Trophoblast cell (in vitro differentiated cells and primary cell): Measurements from ENCODE around the gene TACSTD2.

Experiments used
- DNase-seq, 2 donors: peaks; one replicate each; pipeline ENCODE4 v3.0.0-alpha.2; 2016
- H2AFZ ChIP-seq: 2 replicates; pipeline ENCODE4 v1.6.1; 2013; ENCODE audit warnings: low read length, moderate library complexity, mild to moderate bottlenecking; ENCODE audit not compliant: insufficient read depth, poor library complexity
- H2AK5ac ChIP-seq: 2 replicates; pipeline ENCODE4 v1.6.1; 2013; ENCODE audit warnings: mild to moderate bottlenecking, low read length
- H2BK120ac ChIP-seq: 2 replicates; pipeline ENCODE4 v1.6.1; 2013; ENCODE audit warnings: low read length, mild to moderate bottlenecking, moderate library complexity; ENCODE audit not compliant: insufficient read depth, poor library complexity
- H2BK12ac ChIP-seq: 2 replicates; pipeline ENCODE4 v1.6.1; 2013; ENCODE audit warnings: mild to moderate bottlenecking, low read length, moderate library complexity
- H2BK5ac ChIP-seq: 2 replicates; pipeline ENCODE4 v1.6.1; 2013; ENCODE audit warnings: low read length, low read depth, moderate library complexity, mild to moderate bottlenecking; ENCODE audit not compliant: poor library complexity
- H3K14ac ChIP-seq: 2 replicates; pipeline ENCODE4 v1.6.1; 2013; ENCODE audit warnings: mild to moderate bottlenecking, low read length
- H3K18ac ChIP-seq: 2 replicates; pipeline ENCODE4 v1.6.1; 2013; ENCODE audit warnings: mild to moderate bottlenecking, low read length
- H3K23ac ChIP-seq: 2 replicates; pipeline ENCODE4 v1.6.1; 2013; ENCODE audit warnings: low read length
- H3K27ac ChIP-seq: 2 replicates; pipeline ENCODE4 v1.5.1; 2013; ENCODE audit warnings: low read depth, mild to moderate bottlenecking, inconsistent platforms, low read length, moderate library complexity
- H3K27me3 ChIP-seq: 2 replicates; pipeline ENCODE4 v1.6.1; 2013; ENCODE audit warnings: inconsistent platforms, mild to moderate bottlenecking, low read length, moderate library complexity; ENCODE audit not compliant: insufficient read depth
- H3K36me3 ChIP-seq, 2 experiments: 1 replicate in 1 of 2; 2 replicates in 1 of 2; pipeline ENCODE4 v1.6.1; 2013; ENCODE audit warnings: low read length in 2 of 2, mild to moderate bottlenecking in 2 of 2, moderate library complexity in 1 of 2; ENCODE audit not compliant: insufficient read depth in 2 of 2, control insufficient read depth in 1 of 2
- H3K4ac ChIP-seq: 2 replicates; pipeline ENCODE4 v1.6.1; 2013; ENCODE audit warnings: low read depth, mild to moderate bottlenecking, low read length, moderate library complexity
- H3K4me1 ChIP-seq, 2 experiments: 1 replicate in 1 of 2; 2 replicates in 1 of 2; pipeline ENCODE4 v1.6.1; 2013; ENCODE audit warnings: low read length in 2 of 2, mild to moderate bottlenecking in 2 of 2, moderate library complexity in 1 of 2; ENCODE audit not compliant: insufficient read depth in 2 of 2, control insufficient read depth in 1 of 2
- H3K4me2 ChIP-seq: 2 replicates; pipeline ENCODE4 v1.6.1; 2013; ENCODE audit warnings: inconsistent platforms, mild to moderate bottlenecking, low read length, moderate library complexity
- H3K4me3 ChIP-seq: 2 replicates; pipeline ENCODE4 v1.5.1; 2013; ENCODE audit warnings: mild to moderate bottlenecking, low read depth, low read length, inconsistent platforms
- H3K79me1 ChIP-seq: one replicate; pipeline ENCODE4 v1.6.1; 2013; ENCODE audit warnings: low read length
- H3K79me2 ChIP-seq: 2 replicates; pipeline ENCODE4 v1.6.1; 2013; ENCODE audit warnings: low read length, mild to moderate bottlenecking; ENCODE audit not compliant: control insufficient read depth, insufficient read depth, poor library complexity
- H3K9ac ChIP-seq: 2 replicates; pipeline ENCODE4 v1.6.1; 2013; ENCODE audit warnings: mild to moderate bottlenecking, low read length
- H3K9me3 ChIP-seq: 2 replicates; pipeline ENCODE4 v1.6.1; 2013; ENCODE audit warnings: low read depth, mild to moderate bottlenecking, control low read depth, inconsistent platforms, low read length; ENCODE audit not compliant: insufficient read depth
- H4K12ac ChIP-seq: 2 replicates; pipeline ENCODE4 v1.6.1; 2013; ENCODE audit warnings: low read depth, mild to moderate bottlenecking, low read length, moderate library complexity
- H4K8ac ChIP-seq: 2 replicates; pipeline ENCODE4 v1.6.1; 2013; ENCODE audit warnings: low read depth, mild to moderate bottlenecking, low read length, moderate library complexity
- H4K91ac ChIP-seq: one replicate; pipeline ENCODE4 v1.6.1; 2013; ENCODE audit warnings: low read depth, mild to moderate bottlenecking, low read length, moderate library complexity
- WGBS: extraction: QIAGEN DNeasy Blood & Tissue Kit; methylation state at CpG from one replicate; pipeline ENCODE4 v1.1.7; 2013; ENCODE audit warnings: missing lambda C conversion rate; ENCODE audit not compliant: insufficient read length, insufficient coverage; ENCODE audit errors: extremely low coverage; 5-methylcytosine and 5-hydroxymethylcytosine counted together

Gene TACSTD2

DNA sequence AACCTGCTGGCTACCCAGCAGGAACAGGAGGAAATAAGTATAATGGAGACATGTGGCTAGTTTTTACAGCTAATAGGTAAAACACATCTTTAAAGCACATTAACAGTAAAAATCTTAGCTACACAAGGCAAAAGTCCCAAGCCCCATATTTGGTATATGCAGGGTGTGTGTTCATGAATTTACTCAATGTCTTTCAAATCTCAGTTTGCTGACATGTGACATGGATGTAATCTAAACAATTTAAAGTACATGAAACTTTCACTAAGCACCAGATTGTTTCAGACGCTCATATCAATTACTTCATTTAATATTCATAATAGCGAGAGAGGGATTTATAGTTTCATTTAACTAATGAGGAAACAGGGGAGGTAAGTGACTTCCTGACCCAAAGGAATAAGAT lies 3.9 kb downstream of the TACSTD2 start:
- H2AK5ac ChIP-seq, result no peak overlapping the region
- no peak overlapping the region for H4K8ac ChIP-seq
- H3K9ac ChIP-seq, result no peak overlapping the region
- H3K14ac ChIP-seq, result no peak overlapping the region
- H2BK5ac ChIP-seq, result no peak overlapping the region
- no peak overlapping the region for H3K18ac ChIP-seq
- H4K91ac ChIP-seq, result no peak overlapping the region
- peaks cover 5% of the 10 kb centered on the region for H3K9me3 ChIP-seq
- H3K4me1 ChIP-seq, result peaks cover 9 to 10% of the 10 kb centered on the region in 2 experiments
- H2AFZ ChIP-seq, result no peak overlapping the region
- no peak overlapping the region for H3K4ac ChIP-seq
- H4K12ac ChIP-seq, result no peak overlapping the region
- no peak for DNase-seq
- peaks cover 9% of the 10 kb centered on the region for H3K79me1 ChIP-seq
- no peaks in the 10 kb centered on the region for H3K27me3 ChIP-seq
- no CpG with 5 or more reads among the region's 2 CpGs for WGBS
- H3K4me3 ChIP-seq, result no peak overlapping the region
- no peak overlapping the region for H3K23ac ChIP-seq
- peaks cover 3% of the 10 kb centered on the region for H3K79me2 ChIP-seq
- H3K36me3 ChIP-seq, result no peaks in the 10 kb centered on the region
- no peak overlapping the region for H2BK120ac ChIP-seq
- no peak overlapping the region for H2BK12ac ChIP-seq
- H3K27ac ChIP-seq, result no peak overlapping the region
- no peak overlapping the region for H3K4me2 ChIP-seq

DNA sequence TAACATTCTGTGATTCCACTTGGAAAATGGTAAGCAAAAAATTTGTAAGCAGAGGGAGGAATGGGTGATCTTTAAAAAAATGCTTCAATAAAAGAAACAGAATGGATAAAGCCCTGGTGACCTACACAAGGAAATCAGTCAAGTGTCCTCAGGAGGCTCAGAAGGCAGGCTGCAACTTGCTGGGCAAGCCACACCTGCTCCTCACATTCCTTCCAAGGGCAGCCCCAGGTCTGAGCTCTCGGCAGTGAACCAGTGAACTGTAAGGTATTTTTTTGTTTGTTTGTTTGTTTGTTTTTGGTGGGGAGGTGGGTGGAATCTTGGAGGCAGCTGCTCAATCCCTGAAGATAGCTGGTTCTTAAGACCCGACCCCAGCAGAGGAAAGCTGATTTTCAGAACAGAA lies 4.4 kb downstream of the TACSTD2 start:
- no peaks in the 10 kb centered on the region for H3K36me3 ChIP-seq
- no CpG with 5 or more reads among the region's 2 CpGs for WGBS

DNA sequence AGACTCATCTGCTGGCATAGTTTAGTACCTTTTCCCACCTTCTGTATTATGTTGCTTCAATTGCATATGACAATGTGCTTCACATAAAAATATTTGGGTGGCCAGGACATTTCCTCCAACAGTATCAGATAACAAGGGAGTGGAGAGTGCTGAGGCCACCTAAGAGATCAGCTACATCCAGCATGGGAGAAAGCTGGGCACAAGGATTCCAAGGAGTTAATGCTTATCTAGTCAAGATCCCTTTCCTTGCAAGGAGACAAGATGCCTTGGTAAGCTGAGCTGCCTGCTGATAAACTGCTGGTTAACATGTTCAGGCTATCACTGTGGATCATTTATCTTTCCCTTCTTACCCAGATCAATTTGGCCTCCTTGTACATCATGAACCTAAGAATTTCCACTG lies 5.4 kb downstream of the TACSTD2 start:
- no peak overlapping the region for H2AK5ac ChIP-seq
- peaks cover 5 to 6% of the 10 kb centered on the region in 2 experiments for H3K4me1 ChIP-seq
- no peak overlapping the region for H4K91ac ChIP-seq
- no peak overlapping the region for H3K14ac ChIP-seq
- H3K79me1 ChIP-seq, result peaks cover 5% of the 10 kb centered on the region
- no peak overlapping the region for H4K8ac ChIP-seq
- no peak overlapping the region for H3K23ac ChIP-seq
- H3K9ac ChIP-seq, result no peak overlapping the region
- H3K27me3 ChIP-seq, result no peaks in the 10 kb centered on the region
- no peak overlapping the region for H3K27ac ChIP-seq
- no peaks in the 10 kb centered on the region for H3K79me2 ChIP-seq
- H3K4me3 ChIP-seq, result no peak overlapping the region
- peaks cover 4% of the 10 kb centered on the region for H3K9me3 ChIP-seq
- H3K18ac ChIP-seq, result no peak overlapping the region
- H2AFZ ChIP-seq, result no peak overlapping the region
- H2BK5ac ChIP-seq, result no peak overlapping the region
- no peak overlapping the region for H2BK120ac ChIP-seq
- no peak overlapping the region for H2BK12ac ChIP-seq
- H3K4ac ChIP-seq, result no peak overlapping the region
- H3K4me2 ChIP-seq, result no peak overlapping the region
- no peak overlapping the region for H4K12ac ChIP-seq
- no peak for DNase-seq
- H3K36me3 ChIP-seq, result no peaks in the 10 kb centered on the region

More for the DNA sequence above, 4.4 kb downstream of the TACSTD2 start:
- Histone ChIP-seq H2AK5ac (no peak overlapping the region), H4K91ac (no peak overlapping the region), H3K27ac (no peak overlapping the region), H3K79me1 (peaks cover 9% of the 10 kb centered on the region), H3K4me2 (no peak overlapping the region), H3K4me1 (peaks cover 9 to 10% of the 10 kb centered on the region in 2 experiments), H3K4me3 (no peak overlapping the region), H2BK12ac (no peak overlapping the region), H3K23ac (no peak overlapping the region), H3K18ac (no peak overlapping the region), H4K12ac (no peak overlapping the region), H2AFZ (no peak overlapping the region), H3K4ac (no peak overlapping the region), H4K8ac (no peak overlapping the region), H3K9ac (no peak overlapping the region), H3K27me3 (no peaks in the 10 kb centered on the region), H3K14ac (no peak overlapping the region), H2BK5ac (no peak overlapping the region), H3K9me3 (peaks cover 5% of the 10 kb centered on the region), H3K79me2 (peaks cover 3% of the 10 kb centered on the region), H2BK120ac (no peak overlapping the region)
- no peak for DNase-seq

DNA sequence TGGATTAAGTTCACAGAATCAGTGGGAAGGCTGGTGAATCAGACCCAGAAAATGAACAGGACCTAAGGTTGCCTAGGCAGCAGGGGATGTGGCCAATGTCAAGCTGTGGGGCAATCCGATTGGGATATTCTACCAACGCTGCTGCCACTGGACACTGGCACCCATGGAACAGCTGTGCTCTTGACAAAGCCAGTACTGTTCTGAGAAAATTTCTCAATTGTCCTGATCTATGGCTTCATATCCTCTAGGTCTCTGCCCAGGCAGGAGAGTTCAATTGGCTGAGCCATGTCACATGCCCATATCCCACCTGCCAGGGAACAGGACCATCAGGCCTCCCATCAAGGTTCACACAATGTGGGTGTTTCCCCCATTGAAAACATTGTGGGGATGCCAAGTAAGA lies 6.2 kb downstream of the TACSTD2 start:
- Histone ChIP-seq H3K4me3 (no peak overlapping the region), H3K79me2 (no peaks in the 10 kb centered on the region), H3K4me1 (peaks cover 0 to under 1% of the 10 kb centered on the region in 2 experiments), H3K14ac (no peak overlapping the region), H2BK5ac (no peak overlapping the region), H2BK12ac (no peak overlapping the region), H2AFZ (no peak overlapping the region), H3K27me3 (no peaks in the 10 kb centered on the region), H4K8ac (no peak overlapping the region), H3K18ac (no peak overlapping the region), H3K23ac (no peak overlapping the region), H3K79me1 (peaks cover 3% of the 10 kb centered on the region), H4K91ac (no peak overlapping the region), H2BK120ac (no peak overlapping the region), H3K27ac (no peak overlapping the region), H3K4me2 (no peak overlapping the region), H3K36me3 (no peaks in the 10 kb centered on the region), H3K4ac (no peak overlapping the region), H4K12ac (no peak overlapping the region), H3K9me3 (no peaks in the 10 kb centered on the region), H3K9ac (no peak overlapping the region), H2AK5ac (no peak overlapping the region)
- DNase-seq, result no peak
- no CpG with 5 or more reads among the region's 2 CpGs for WGBS
